RWPE1 (cell line): Measurements from ENCODE around the gene PAQR3.
"Not testable (repeated sequence)": the region's sequence is repeated elsewhere in the genome, so short reads cannot be mapped to it uniquely, and the experiment has no call there.

Experiments
- CTCF ChIA-PET: fragments of 350-600 bp; sonication (Branson Sonifier 250); formaldehyde crosslinking; extraction: SDS; loops from one replicate; lab custom pipeline; 2021; lab: Yijun Ruan, JAX
- POLR2A ChIA-PET: fragments of 400-600 bp; formaldehyde crosslinking; extraction: SDS; loops from one replicate; lab custom pipeline; 2020; ENCODE audit warnings: antibody characterized with exemption; ENCODE audit not compliant: low non-redundant PET; lab: Yijun Ruan, JAX
- DNase-seq: peaks from one replicate; pipeline ENCODE4 v3.0.0; 2012; ENCODE audit warnings: low spot score
- H3K27ac ChIP-seq: fragments of 450-650 bp; 2 replicates; pipeline ENCODE4 v1.5.1; 2017
- CTCF ChIP-seq: fragments of 450-650 bp; conservative IDR thresholded peaks from 2 replicates; pipeline ENCODE4 v1.5.1; 2017; ENCODE audit warnings: low read depth, mild to moderate bottlenecking

Gene PAQR3

DNA sequence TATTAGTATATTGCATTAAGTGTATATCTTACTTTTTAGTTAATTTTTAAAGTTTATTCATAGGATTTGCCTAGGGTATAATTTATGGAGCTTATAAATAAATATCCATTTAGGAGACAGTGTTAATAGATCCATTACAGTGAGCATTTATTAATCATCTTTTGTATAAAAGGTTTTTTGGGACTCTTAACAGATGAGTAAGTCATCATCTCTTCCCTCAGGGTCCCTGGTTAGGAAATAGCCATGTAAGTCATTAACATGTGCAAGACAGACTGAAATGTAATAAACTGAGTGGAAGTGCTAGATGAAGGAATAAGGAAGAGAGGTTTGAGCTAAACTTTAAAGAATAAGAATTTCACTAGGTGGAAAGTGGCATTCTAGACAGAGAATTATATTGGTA is 69.2 kb downstream of the PAQR3 start:
- no peak overlapping the region for H3K27ac ChIP-seq
- TF ChIP-seq CTCF, result no peak
- DNase-seq, result no peak
- POLR2A ChIA-PET, result no interaction called here
- CTCF ChIA-PET, result no interaction called here

DNA sequence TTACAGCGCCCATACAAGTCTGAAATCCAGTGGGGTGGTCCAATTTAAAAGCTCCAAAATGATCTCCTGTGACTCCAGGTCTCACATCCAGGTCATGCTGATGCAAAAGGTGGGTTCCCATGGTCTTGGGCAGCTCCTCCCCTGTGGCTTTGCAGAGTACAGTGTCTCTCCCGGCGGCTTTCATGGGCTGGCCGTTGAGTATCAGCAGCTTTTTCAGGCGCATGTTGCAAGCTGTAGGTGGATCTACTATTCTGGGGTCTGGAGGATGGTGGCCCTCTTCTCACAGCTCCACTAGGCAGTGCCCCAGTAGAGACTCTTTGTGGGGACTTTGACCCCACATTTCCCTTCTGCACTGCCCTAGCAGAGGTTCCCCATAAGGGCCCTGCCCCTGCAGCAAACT is 70.5 kb downstream of the PAQR3 start:
- POLR2A ChIA-PET, H3K27ac ChIP-seq, DNase-seq, CTCF ChIA-PET: not testable (repeated sequence)

GRCh38 chr4:78865451-78865850 is 73.8 kb downstream of the PAQR3 start:
- ChIA-PET POLR2A (no interaction called here), CTCF (no interaction called here)
- TF ChIP-seq CTCF, result no peak
- no peak overlapping the region for H3K27ac ChIP-seq
- no peak for DNase-seq

DNA sequence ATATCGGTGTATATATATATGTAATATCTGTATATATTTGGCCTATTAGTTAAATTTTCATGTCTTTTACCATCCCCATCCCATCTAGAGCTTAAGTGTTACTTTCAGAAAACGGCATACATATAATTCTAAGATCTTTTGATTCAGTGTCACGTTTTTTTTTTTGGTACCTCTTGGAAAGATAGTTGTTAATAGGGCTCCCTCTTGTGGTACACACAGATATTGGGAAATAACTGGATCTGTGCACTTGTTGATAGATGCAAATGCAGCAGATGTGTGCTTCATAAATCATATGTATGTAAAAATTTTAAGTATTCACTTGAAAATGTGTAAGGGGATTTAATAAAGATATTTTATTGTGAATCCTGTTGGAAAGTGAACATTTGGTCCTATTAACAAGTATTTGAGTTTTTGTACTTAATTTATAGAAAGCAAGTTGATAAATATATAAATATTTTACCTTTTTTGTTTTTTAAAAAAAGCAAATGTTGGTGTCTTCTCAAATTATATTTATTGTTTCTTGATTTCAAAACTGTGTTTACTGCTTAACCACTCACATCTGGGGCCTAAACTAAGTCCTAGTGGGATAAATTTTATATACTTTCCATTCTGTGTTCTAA is 74.7 kb downstream of the PAQR3 start:
- no peak overlapping the region for H3K27ac ChIP-seq
- peak; percentile 77 for TF ChIP-seq CTCF
- ChIA-PET CTCF (interaction anchor here (0.6 to 1.4 kb wide), 10 partner anchors 12 to 970 kb away, joined by 3 to 7 read pairs (median 4); no protein-coding TSS in a partner anchor), POLR2A (no interaction called here)
- DNase-seq, result peak; percentile 38

DNA sequence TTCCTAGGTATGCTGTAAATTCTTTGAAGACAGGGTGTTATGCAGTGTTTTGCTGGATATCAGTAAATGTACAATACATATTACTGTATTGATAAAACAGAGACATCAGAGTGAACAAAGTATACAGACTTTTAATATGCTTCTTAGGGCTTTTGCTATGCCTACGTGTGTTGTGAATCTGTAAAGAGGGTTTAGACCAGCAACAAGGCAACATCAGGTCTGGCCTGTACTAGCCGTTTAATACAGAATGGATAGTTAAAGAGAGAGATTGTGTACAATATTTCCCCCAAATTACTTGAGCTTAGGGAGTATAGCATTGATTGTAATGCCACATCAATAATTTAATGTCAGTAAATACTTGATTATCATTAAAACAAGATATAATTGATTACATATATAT is 75.2 kb downstream of the PAQR3 start:
- no peak for DNase-seq
- ChIA-PET POLR2A (no interaction called here), CTCF (interaction anchor here (0.6 to 1.4 kb wide), 10 partner anchors 12 to 969 kb away, joined by 3 to 7 read pairs (median 4); no protein-coding TSS in a partner anchor)
- H3K27ac ChIP-seq, result no peak overlapping the region
- no peak for TF ChIP-seq CTCF

DNA sequence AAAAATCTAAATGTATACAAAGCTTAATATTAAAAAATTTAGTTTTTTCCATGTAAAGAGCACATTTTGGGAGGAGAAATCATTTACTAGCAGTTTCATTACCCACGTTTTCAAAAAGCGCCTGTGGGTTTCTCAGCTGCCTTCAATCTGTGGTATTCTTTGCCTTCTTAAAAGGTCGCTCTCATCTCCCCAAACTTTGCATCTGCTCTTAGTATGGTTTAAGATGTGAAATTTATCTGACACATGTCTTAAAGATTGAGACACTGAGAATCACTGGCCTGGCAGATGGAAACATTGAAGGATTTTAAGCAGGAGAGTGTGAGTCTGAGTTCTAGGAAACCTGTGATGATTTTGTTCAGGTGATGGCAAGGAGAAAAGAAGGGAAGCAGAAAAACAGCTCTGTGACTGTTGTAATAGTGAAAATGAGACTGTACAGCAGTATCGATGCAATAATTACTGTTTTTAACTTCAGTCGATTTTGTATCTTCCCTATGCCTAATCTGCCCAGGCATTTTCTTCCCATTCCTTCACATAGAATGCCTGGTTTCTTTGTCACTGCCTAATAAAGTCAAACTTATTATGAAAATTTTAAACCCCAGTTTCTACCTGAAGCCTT is 75.9 kb downstream of the PAQR3 start:
- DNase-seq, result no peak
- POLR2A ChIA-PET, result no interaction called here
- H3K27ac ChIP-seq, result no peak overlapping the region
- CTCF ChIA-PET, result interaction anchor here (1.0 to 1.4 kb wide), 2 partner anchors 250 to 256 kb away, joined by 4 to 7 read pairs; no protein-coding TSS in a partner anchor
- TF ChIP-seq CTCF, result no peak

- POLR2A ChIA-PET, result no interaction called here
- no peak for TF ChIP-seq CTCF
- no peak overlapping the region for H3K27ac ChIP-seq
- CTCF ChIA-PET, result no interaction called here
- no peak for DNase-seq
Observed at GRCh38 chr4:78862314-78862737, 76.9 kb downstream of the PAQR3 start.
